Mesothelial cell of epicardium (in vitro differentiated cells): ENCODE data around the gene ERBB2. TPM values are rescaled to one million over a fixed set of nuclear protein-coding genes. Genes with fewer than 3 reads are reported as not detected.
A peak's percentile ranks its signal among the peaks of the same experiment; 100 is the strongest.

Experiments used
- DNase-seq, 2 experiments: peaks; one replicate each; pipeline ENCODE4 v3.0.0; 2021; ENCODE audit warnings: low spot score in 2 of 2; ENCODE audit not compliant: unreplicated experiment in 2 of 2
- H3K27ac Mint-ChIP-seq: 2 replicates; pipeline ENCODE4 v1.8.0; 2021; ENCODE audit warnings: mixed read lengths
- H3K27me3 Mint-ChIP-seq: 2 replicates; pipeline ENCODE4 v1.8.0; 2021; ENCODE audit warnings: low read depth, mixed read lengths
- H3K36me3 Mint-ChIP-seq: 2 replicates; pipeline ENCODE4 v1.8.0; 2021; ENCODE audit warnings: mixed read lengths
- H3K4me1 Mint-ChIP-seq: 2 replicates; pipeline ENCODE4 v1.8.0; 2021; ENCODE audit warnings: mixed read lengths
- H3K4me3 Mint-ChIP-seq: 2 replicates; pipeline ENCODE4 v1.8.0; 2021; ENCODE audit warnings: mild to moderate bottlenecking, moderate library complexity, mixed read lengths
- H3K9me3 Mint-ChIP-seq: 2 replicates; pipeline ENCODE4 v1.8.0; 2021; ENCODE audit warnings: mixed read lengths
- CTCF ChIP-seq: fragments of 200-600 bp; sonication (generic); IDR thresholded peaks from one replicate; pipeline ENCODE4 v1.5.0; 2021; ENCODE audit warnings: antibody characterized with exemption; ENCODE audit not compliant: unreplicated experiment
- total RNA-seq: library from RNA; stranded (reverse); gene quantifications from 3 replicates; pipeline ENCODE4 v1.2.1, GENCODE V29; 2021

Gene ERBB2
- total RNA-seq, 1 donor from 2014 or later = 141 TPM

- H3K4me3 Mint-ChIP-seq = no peak overlapping the region
- no peaks in the 10 kb centered on the region for H3K9me3 Mint-ChIP-seq
- DNase-seq = peak in 1 of 2 experiments; percentile 60
- peaks cover 18% of the 10 kb centered on the region for H3K4me1 Mint-ChIP-seq
- peaks cover 9% of the 10 kb centered on the region for H3K36me3 Mint-ChIP-seq
- no peaks in the 10 kb centered on the region for H3K27me3 Mint-ChIP-seq
- no peak overlapping the region for H3K27ac Mint-ChIP-seq
- peak; percentile 65 for TF ChIP-seq CTCF
These were observed 46.1 kb upstream of the ERBB2 start for GRCh38 chr17:39653662-39654331.

GRCh38 chr17:39655105-39655504, 44.8 kb upstream of the ERBB2 start:
- Mint-ChIP-seq H3K36me3 (peaks cover 9% of the 10 kb centered on the region), H3K4me1 (peaks cover 18% of the 10 kb centered on the region), H3K27ac (no peak overlapping the region), H3K9me3 (no peaks in the 10 kb centered on the region), H3K27me3 (no peaks in the 10 kb centered on the region), H3K4me3 (no peak overlapping the region)
- TF ChIP-seq CTCF = no peak
- DNase-seq = no peak

- no peaks in the 10 kb centered on the region for H3K27me3 Mint-ChIP-seq
- H3K9me3 Mint-ChIP-seq = no peaks in the 10 kb centered on the region
- TF ChIP-seq CTCF = no peak
- peaks cover 13% of the 10 kb centered on the region for H3K36me3 Mint-ChIP-seq
- no peak overlapping the region for H3K4me3 Mint-ChIP-seq
- no peak for DNase-seq
- H3K27ac Mint-ChIP-seq = no peak overlapping the region
- peaks cover 9% of the 10 kb centered on the region for H3K4me1 Mint-ChIP-seq
These were observed 41.5 kb upstream of the ERBB2 start for GRCh38 chr17:39658346-39658745.

- peaks cover 13% of the 10 kb centered on the region for H3K36me3 Mint-ChIP-seq
- no peak overlapping the region for H3K4me3 Mint-ChIP-seq
- H3K4me1 Mint-ChIP-seq = peaks cover 6% of the 10 kb centered on the region
- H3K27ac Mint-ChIP-seq = no peak overlapping the region
- no peaks in the 10 kb centered on the region for H3K9me3 Mint-ChIP-seq
- TF ChIP-seq CTCF = no peak
- DNase-seq = no peak
- no peaks in the 10 kb centered on the region for H3K27me3 Mint-ChIP-seq
These were observed 41.1 kb upstream of the ERBB2 start for GRCh38 chr17:39658760-39659159.

GRCh38 chr17:39659279-39660010, 40.4 kb upstream of the ERBB2 start:
- Mint-ChIP-seq H3K4me1 (peaks cover 10% of the 10 kb centered on the region), H3K27me3 (no peaks in the 10 kb centered on the region), H3K36me3 (peaks cover 13% of the 10 kb centered on the region), H3K9me3 (no peaks in the 10 kb centered on the region), H3K4me3 (no peak overlapping the region), H3K27ac (no peak overlapping the region)
- no peak for TF ChIP-seq CTCF
- DNase-seq = no peak
